DMS53 treated with DMSO at 0.1 percent for 48 hours (cell line): ENCODE data around the gene ARHGEF16.

ENCODE experiments used
- DNase-seq: peaks from one replicate; lab custom pipeline; 2025; ENCODE audit not compliant: unreplicated experiment; lab: John Stamatoyannopoulos, UW

Gene ARHGEF16

DNA sequence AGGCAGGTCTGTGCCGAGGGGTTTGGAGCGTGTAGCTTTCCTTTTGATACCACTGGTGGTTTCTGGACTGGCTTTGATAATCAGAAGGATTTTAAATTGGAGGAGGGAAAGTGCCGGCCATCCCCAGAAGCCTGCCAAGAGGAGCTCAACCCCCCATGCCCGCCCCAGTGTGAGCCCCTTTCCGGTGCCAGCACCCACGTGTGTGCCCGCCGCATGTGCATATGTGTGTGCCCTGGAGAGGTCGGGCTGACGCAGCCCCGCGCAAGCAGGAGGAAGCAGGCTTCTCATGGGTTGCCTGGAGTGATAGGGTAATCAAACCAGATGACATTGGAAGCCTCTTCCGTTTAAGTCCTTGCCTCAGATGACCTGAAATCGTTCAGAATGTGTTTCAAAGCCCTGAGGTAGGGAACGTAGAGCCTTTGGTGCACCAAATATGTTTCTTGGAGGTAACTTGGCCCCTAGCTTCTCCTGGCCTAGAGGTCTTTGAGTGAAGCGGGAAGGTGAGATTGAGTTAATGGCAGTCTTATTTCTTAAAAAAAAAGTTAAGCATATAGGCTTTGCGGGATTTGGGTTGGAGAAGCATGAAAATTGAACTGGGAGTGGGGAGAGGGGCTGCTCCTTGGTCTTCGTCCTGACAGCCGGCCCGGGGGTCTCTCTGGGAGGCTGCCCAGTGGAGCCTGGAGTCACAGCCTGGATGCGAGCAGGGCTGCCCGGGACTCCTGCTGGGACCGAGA lies 34.1 kb upstream of the ARHGEF16 start:
- DNase-seq, result no peak

DNA sequence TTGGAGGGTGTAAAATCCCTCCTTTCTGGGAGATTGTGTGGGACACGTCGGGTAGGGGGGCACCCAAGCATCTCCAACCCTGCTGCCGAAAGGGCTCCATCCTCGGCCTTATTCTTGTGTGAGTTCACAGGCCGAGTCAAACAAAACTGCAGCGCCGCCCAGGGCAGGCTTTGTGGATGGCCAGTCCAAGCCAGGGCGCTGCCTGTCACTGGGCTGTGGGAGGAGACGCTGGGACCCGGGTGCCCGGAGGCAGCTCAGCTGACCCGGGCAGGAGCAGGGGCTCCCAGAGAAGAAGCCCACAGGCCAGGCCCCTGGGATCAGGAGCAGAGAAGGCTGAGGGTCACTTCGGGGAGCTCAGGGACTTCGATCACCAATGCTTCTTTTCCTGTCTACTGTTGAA lies 31.8 kb upstream of the ARHGEF16 start:
- no peak for DNase-seq

DNA sequence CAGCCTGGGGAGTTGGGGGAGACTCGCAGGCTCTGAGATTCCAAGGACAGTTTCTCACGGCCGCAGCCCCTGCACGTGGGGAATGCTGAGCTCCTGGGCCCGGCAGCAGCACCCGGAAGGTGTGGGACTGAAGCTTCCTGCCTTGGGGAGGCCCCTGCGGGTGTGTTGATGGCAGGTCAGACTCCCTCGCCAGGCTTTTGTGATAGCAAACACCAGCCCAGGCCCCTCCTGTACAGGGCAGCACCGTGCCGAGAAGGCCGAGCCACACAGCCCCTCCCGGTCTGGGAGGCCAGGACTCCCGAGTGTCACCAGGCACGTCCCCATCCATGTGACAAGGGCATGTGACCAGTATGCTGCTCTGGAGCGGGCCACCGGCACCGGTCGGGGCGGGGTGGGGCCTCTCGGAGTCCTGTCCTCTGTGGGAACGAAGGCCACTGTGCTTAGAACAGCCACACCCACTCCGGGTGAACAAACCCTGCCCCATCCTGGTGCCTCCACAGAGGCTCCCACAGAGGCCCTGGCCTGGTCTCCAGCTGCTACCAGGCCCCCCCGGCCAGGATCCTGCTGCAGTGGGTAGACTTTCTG lies 31.1 kb upstream of the ARHGEF16 start:
- no peak for DNase-seq

DNA sequence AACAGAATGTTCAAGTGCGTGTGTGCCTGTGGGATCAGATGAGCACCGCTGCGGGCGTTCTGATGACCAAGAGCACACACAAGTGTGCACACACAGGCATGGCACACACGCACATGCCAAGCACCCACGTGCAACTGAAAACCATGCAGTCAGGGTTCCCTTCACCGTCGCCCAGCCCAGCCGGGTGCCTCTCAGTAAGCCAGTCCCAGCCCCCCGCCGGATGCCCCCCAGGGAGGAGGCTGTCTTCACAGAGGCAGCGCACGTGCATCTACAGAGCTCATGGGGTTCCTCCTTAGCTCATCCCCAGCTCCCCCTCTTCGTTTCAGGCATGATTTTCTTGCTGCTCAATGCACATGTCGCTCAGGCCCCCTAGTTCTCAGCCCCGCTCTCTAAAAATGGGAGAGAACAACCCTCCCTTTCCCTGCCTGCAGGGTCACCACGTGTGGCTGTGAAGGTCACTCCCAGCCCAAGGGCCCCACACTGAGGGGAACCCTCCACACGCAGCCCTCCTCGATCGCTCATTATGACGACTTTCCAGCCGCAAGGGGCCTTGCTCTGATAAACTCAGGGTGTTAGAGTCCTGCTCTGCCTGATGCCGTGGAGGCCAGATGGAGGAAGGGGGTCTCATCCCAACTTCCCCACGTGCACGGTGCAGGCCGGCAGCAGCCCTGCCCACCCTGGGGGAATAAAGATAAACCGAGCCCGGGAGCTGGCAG lies 30.4 kb upstream of the ARHGEF16 start:
- no peak for DNase-seq

DNA sequence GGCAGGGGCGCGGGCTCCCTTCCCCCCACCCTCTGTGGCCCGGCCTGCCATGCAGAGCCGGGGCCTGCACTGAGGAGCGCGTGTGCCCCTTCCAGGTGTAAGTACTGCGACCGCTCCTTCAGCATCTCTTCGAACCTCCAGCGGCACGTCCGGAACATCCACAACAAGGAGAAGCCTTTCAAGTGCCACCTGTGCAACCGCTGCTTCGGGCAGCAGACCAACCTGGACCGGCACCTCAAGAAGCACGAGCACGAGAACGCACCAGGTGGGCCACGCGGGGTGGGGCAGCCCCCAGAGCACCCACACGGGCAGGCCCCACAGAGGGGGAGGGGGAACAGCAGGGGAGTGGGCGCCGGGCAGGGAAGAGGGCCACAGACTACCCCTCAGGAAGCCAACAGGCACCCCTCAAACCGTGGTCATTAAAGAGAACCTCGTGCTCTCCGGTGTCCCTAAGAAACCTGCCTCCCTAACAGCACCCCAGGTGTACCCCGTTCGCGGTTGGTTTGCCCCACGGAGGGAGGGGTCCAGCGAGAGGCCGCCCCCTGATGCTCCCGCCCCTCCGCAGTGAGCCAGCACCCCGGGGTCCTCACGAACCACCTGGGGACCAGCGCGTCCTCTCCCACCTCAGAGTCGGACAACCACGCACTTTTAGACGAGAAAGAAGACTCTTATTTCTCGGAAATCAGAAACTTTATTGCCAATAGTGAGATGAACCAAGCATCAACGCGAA lies 28.8 kb upstream of the ARHGEF16 start:
- DNase-seq, result no peak

DNA sequence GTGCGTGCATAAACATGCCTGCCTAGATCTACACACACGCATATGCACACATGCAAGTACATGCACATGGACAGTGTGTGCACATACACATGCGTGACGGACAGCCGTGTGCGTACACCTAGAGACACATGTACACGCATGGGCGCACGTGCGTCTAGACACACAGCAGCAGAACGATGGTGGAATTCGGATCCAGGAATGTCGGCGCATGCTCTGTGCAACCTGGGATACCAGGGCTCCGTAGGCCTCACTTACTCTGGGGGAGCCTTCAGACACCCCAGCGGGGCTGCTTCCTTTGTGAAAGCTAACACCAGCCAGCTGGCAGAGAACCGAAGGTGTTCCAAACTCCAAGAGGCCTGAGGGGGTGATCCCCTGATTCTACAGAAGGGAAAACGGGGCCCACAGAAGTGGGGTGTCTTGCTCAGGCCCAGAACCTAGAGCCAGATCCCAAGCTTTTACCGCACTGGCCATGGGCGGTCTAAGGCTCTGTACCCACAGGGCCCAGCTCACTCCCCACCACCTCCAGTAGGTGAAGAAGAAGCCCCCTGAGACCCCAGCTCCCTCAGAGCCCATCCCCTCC lies 27.4 kb upstream of the ARHGEF16 start:
- DNase-seq, result no peak

- DNase-seq, result no peak
These were observed 26.5 kb upstream of the ARHGEF16 start for GRCh38 chr1:3427711-3428704.

DNA sequence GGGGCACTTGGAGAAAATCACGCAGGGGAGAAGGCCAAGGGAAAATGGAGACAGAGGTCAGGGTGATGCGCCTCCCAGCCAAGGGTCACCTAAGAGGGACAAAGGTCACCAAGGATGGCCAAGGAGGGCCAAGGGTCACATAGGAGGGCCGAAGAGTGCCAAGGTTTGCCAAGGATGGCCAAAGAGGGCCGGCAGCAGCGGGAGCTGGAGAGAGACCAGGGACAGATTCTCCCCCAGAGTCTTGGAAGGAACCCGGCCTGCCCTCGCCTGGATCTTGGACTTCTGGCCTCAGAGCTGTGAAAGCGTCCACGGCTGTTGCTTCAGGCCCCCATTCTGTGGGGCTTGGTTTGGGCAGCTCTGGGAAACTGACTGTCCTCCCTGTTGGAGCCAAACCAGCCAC lies 25.6 kb upstream of the ARHGEF16 start:
- no peak for DNase-seq

GRCh38 chr1:3429320-3429719 lies 25.1 kb upstream of the ARHGEF16 start:
- DNase-seq, result no peak

- no peak for DNase-seq
These were observed 24.7 kb upstream of the ARHGEF16 start for GRCh38 chr1:3429766-3430165.

DNA sequence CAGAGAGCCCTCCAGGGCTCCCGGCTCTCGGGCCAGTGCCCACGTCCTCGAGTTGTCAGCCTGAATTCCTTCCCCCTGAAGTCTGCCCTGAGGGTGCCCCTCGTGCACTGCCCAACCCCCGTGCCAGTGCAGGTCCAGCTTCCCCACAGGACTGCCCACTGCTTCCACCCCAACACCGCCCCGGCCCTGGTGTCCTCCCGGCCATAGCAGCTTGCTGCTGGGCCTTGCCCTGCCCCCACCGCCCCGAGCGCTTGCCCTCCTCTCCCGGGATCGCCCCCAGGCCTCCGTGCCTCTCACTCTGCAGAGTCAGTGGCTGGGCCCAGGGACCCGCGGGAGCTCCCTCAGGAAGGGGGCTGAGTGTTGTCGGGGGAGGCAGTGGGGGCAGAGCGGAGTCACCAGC lies 24.1 kb upstream of the ARHGEF16 start:
- no peak for DNase-seq

GRCh38 chr1:3430820-3431219 lies 23.6 kb upstream of the ARHGEF16 start:
- no peak for DNase-seq

DNA sequence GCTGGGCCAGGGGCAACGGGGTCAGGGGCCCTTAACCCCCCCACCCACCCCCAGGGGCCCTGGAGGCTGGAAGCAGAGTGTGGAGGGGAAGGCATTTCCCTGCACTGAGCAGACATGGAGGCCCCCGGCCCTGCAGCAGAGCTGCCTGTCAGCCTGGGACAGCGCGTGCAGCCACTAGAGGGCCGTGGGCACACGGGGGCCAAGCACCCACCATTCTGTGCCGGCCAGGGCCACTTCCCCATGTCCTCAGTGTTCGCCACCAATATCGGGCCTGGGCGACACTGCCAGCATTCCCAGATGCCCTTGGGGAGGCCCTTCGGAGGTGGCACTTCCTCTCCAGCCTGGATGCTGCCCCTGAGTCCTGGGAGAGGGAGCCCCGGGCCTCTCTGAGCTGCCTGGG lies 23.2 kb upstream of the ARHGEF16 start:
- DNase-seq, result no peak

- no peak for DNase-seq
These were observed 22.8 kb upstream of the ARHGEF16 start for GRCh38 chr1:3431686-3432085.

- DNase-seq, result no peak
These were observed 22.2 kb upstream of the ARHGEF16 start for GRCh38 chr1:3432306-3432705.

GRCh38 chr1:3433076-3433475 lies 21.4 kb upstream of the ARHGEF16 start:
- DNase-seq, result no peak

DNA sequence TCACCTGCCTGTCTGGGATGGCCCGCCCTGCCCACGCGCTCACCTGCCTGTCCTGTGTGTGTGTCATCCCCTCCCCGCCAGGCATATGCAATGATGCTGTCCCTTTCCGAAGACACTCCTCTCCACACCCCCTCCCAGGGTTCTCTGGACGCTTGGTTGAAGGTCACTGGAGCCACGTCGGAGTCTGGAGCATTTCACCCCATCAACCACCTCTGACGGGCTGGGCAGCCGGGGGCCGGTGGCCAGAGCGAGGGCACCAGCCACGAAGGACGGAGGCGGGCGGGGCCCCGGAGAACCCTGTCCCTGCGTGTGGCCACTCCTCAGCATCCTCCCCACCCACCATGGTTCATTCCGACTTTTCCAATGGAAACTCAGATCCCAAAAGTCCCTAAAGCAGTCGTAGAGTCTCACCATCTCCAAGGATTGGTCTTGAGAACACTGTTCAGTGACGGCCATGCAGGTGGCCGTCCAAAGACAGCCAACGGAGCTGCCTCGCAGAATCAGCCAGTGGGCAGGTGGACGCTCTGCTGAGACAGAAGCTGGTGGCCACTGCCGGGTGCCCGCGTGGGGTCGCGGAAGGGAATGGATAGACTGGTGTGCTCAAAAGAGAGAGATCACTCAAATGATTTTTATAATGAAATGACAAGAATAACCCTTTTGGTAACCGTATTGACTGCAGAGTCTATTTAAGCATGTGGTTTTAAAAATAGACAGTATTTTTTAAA lies 20.7 kb upstream of the ARHGEF16 start:
- DNase-seq, result no peak

- no peak for DNase-seq
These were observed 19.9 kb upstream of the ARHGEF16 start for GRCh38 chr1:3434406-3435110.

- no peak for DNase-seq
These were observed 18.8 kb upstream of the ARHGEF16 start for GRCh38 chr1:3435666-3436065.
